Measurements from ENCODE around the gene BMPR1A.

The BMPR1A gene

GRCh38 chr10:86712317-86712707 lies 44.1 kb upstream of the BMPR1A start:
- no peak for TF ChIP-seq ISL1 (CRISPR knock-in tag; IDR thresholded peaks at IDR 0.05)
- no peak for TF ChIP-seq TOX (CRISPR knock-in tag; IDR thresholded peaks at IDR 0.05; ENCODE audit: borderline replicate concordance)
- no peak for TF ChIP-seq POU6F1 (CRISPR knock-in tag; IDR thresholded peaks at IDR 0.05; ENCODE audit: borderline replicate concordance, low read depth)
- no peak for TF ChIP-seq ZNF565 (CRISPR knock-in tag; conservative IDR thresholded peaks at IDR 0.05; ENCODE audit: low read depth)
- TF ChIP-seq ARNTL (CRISPR knock-in tag; IDR thresholded peaks at IDR 0.05; ENCODE audit: borderline replicate concordance, low read depth) = no peak
- no peak for TF ChIP-seq ESRRG (CRISPR knock-in tag; IDR thresholded peaks at IDR 0.05)
- no peak for TF ChIP-seq TSHZ2 (CRISPR knock-in tag; IDR thresholded peaks at IDR 0.05)
- TF ChIP-seq CREB5 (CRISPR knock-in tag; IDR thresholded peaks at IDR 0.05; ENCODE audit: low read depth) = no peak
- ATAC-seq = no peak

- no peak for ATAC-seq
- no peak for TF ChIP-seq ZNF565 (CRISPR knock-in tag; conservative IDR thresholded peaks at IDR 0.05; ENCODE audit: low read depth)
- TF ChIP-seq GLIS3 (CRISPR knock-in tag; IDR thresholded peaks at IDR 0.05) = no peak
- no peak for TF ChIP-seq OSR1 (CRISPR knock-in tag; IDR thresholded peaks at IDR 0.05)
- TF ChIP-seq ZFP3 (CRISPR knock-in tag; IDR thresholded peaks at IDR 0.05) = no peak
- no peak for TF ChIP-seq TCF4 (CRISPR knock-in tag; IDR thresholded peaks at IDR 0.05; ENCODE audit: borderline replicate concordance)
- TF ChIP-seq ISL1 (CRISPR knock-in tag; IDR thresholded peaks at IDR 0.05) = no peak
- TF ChIP-seq PATZ1 (CRISPR knock-in tag; IDR thresholded peaks at IDR 0.05; ENCODE audit: borderline replicate concordance) = no peak
- TF ChIP-seq CSDC2 (CRISPR knock-in tag; IDR thresholded peaks at IDR 0.05) = no peak
- TF ChIP-seq ZNF70 (CRISPR knock-in tag; IDR thresholded peaks at IDR 0.05) = no peak
- no peak for TF ChIP-seq PPARA (CRISPR knock-in tag; IDR thresholded peaks at IDR 0.05; ENCODE audit: borderline replicate concordance)
- no peak for TF ChIP-seq ZC3H10 (CRISPR knock-in tag; IDR thresholded peaks at IDR 0.05)
- no peak for TF ChIP-seq TOX (CRISPR knock-in tag; IDR thresholded peaks at IDR 0.05; ENCODE audit: borderline replicate concordance)
These were observed 41.1 kb upstream of the BMPR1A start for GRCh38 chr10:86715156-86715795.

- no peak for ATAC-seq
- TF ChIP-seq ZNF565 (CRISPR knock-in tag; conservative IDR thresholded peaks at IDR 0.05; ENCODE audit: low read depth) (no peak), ZFP3 (CRISPR knock-in tag; IDR thresholded peaks at IDR 0.05) (no peak), CSDC2 (CRISPR knock-in tag; IDR thresholded peaks at IDR 0.05) (no peak), ISL1 (CRISPR knock-in tag; IDR thresholded peaks at IDR 0.05) (no peak), ZNF8 (CRISPR knock-in tag; IDR thresholded peaks at IDR 0.05) (no peak), PPARA (CRISPR knock-in tag; IDR thresholded peaks at IDR 0.05; ENCODE audit: borderline replicate concordance) (no peak), OSR1 (CRISPR knock-in tag; IDR thresholded peaks at IDR 0.05) (no peak), POU6F1 (CRISPR knock-in tag; IDR thresholded peaks at IDR 0.05; ENCODE audit: borderline replicate concordance, low read depth) (no peak), SNAI2 (CRISPR knock-in tag; IDR thresholded peaks at IDR 0.05) (no peak), ZNF70 (CRISPR knock-in tag; IDR thresholded peaks at IDR 0.05) (no peak), ESRRG (CRISPR knock-in tag; IDR thresholded peaks at IDR 0.05) (no peak), ZFP30 (CRISPR knock-in tag; IDR thresholded peaks at IDR 0.05) (no peak), CREB5 (CRISPR knock-in tag; IDR thresholded peaks at IDR 0.05; ENCODE audit: low read depth) (no peak), BACH2 (CRISPR knock-in tag; IDR thresholded peaks at IDR 0.05; ENCODE audit: borderline replicate concordance) (no peak), RARB (CRISPR knock-in tag; IDR thresholded peaks at IDR 0.05) (no peak), CSRNP3 (CRISPR knock-in tag; IDR thresholded peaks at IDR 0.05) (no peak)
These were observed 40.6 kb upstream of the BMPR1A start for GRCh38 chr10:86715836-86716235.

Measured in SK-N-SH treated with all-trans-retinoic acid at 6 μM for 48 hours (cell line).